Activated T-cell treated with anti-CD3 and anti-CD28 coated beads, Interleukin-2, amount 50 U/mL, for 48 hours (primary cell): ENCODE results near the gene CHRNB4.
A peak's percentile ranks its signal among the peaks of the same experiment; 100 is the strongest.

Experiments
- DNase-seq, 2 experiments: peaks; one replicate each; pipeline ENCODE4 v3.0.0-alpha.2; 2020

CHRNB4 gene

DNA sequence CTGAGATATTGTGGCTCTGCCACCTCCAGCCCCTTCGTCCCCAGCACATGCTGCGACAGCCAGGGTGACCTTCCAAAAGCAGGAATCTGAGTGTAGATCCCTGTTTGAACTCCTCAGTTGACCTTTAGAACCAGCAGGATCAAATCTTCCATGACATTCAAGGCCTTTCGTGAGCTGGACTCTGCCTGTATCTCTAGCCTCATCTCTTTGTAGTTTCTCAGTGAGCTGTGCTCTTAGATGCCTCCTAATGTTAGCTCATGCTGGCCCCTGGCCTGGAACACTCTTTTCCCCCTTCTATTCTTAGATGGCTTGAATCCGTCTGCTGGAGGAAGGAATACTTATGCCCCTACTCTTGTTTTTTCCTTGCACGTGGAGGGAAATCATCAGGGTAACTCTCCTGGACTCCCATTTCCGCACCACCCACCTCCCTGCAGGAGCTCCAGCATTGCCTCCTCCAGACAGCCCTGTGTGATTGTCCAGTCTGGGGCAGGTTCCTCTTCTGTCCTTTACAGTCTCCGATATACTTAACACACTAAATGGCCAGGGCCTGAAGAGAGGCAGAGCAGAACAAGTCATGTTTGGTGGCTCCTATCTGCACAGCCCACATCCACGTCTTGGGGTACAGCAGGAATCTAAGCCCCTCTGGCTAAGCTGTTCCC, 26.7 kb upstream of the CHRNB4 start:
- DNase-seq, result no peak

DNA sequence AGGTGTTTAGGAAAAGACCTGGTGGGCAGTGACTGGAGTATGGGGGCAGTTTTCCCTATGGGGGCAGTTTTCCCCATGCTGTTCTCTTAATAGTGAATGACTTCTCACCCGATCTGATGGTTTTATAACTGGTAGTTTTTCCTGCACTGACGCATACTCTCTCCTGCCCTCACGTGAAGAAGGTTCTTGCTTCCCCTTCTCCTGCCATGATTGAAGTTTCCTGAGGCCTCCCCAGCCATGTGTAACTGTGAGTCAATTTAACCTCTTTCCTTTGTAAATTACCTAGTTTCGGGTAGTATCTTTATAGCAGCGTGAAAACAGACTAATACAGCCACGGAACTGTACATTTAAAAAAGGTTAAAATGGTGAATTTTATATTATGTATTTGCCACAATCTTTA, 25.0 kb upstream of the CHRNB4 start:
- no peak for DNase-seq

DNA sequence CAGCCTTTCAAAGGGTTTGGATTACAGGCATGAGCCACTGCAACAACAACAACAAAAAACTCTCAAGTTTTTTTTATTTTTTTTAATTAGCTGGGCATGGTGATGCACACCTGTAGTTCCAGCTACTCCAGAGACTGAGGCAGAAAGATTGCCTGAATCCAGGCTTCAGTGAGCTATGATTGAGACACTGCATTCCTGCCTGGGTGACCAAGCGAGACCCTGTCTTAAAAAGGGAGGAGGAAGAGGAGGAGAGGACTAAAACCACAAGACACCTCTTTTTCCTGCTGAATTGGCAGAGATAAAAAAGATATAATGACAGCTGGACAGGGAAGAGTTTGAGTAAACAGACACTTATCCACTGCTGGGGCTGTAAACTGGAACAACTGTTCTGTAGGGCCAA, 22.7 kb upstream of the CHRNB4 start:
- DNase-seq, result no peak

DNA sequence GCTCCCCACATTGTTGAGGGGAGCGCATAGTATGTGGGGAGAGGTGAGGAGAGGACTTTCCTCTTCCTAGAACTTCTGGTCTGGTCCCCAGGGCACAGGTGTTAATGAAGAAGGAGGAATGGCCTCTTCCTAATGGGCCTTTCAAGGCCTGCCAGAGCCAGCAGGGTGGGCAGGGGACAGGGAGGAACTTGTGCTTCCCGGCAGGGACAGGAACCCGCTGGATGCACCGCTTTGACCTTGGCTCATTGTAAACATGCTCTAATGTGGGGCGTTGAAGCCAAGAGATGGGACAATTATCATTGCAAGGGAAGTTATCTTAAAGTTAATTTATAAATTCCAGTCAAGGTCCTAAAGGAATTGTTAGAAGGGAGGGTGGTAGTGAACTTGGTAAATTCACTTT, 21.0 kb upstream of the CHRNB4 start:
- no peak for DNase-seq

DNA sequence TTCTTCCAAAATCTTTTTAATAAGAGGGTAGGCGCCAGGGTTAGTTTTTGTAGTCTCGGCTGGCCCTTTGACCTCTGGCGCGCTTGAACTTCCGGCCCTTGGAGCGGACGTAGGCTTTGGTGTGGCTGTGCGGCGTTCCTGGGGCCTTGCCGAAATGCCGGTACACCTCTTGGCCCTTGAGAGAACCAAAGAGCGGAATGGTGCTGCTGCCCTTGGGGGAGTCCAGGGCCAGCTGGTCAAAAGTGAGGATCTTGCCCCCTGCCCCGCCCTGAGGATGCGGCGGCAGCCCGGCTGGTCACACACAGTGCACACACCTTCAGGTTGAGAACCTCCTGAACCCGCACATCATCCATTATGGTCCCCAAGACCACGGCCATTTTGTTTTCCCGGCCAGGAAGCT, 20.0 kb upstream of the CHRNB4 start:
- DNase-seq, result no peak

DNA sequence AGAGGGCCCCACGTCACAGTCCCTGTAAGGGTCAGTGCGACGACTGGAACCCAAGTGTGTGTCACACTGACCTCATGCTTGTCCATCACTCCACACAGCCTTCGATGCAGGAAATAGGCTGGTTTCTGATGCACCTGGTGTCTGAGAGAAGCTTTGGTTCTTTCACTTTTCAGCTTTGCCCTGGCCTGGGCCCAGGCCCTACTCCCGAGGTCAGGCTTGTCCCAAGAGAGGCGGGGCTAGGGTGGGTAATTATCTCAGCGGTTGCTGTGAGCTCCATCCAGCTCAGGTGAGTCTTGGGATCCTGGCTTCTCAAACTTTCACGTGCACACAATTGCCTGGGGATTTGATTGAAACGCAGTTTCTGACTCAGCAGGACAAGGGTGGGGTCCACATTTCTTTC, 19.6 kb upstream of the CHRNB4 start:
- no peak for DNase-seq

DNA sequence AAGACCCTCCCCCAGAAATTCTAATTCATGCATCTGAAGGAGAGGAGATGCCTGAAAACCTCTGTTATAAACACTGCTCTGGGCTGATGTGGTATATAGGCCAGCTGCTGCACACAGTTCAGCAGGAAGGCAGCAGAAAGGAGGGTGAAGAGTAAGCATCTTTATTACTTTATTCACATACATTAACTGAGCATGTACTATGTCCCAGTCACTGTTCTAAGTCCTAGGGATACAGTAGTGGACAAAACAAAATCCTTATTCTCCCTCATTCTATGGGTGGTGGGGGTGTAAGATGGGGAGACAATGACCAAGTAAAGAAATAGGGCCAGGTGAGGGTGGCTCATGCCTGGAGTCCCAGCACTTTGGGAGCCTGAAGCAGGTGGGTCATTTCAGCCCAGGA, 17.8 kb upstream of the CHRNB4 start:
- DNase-seq, result no peak

DNA sequence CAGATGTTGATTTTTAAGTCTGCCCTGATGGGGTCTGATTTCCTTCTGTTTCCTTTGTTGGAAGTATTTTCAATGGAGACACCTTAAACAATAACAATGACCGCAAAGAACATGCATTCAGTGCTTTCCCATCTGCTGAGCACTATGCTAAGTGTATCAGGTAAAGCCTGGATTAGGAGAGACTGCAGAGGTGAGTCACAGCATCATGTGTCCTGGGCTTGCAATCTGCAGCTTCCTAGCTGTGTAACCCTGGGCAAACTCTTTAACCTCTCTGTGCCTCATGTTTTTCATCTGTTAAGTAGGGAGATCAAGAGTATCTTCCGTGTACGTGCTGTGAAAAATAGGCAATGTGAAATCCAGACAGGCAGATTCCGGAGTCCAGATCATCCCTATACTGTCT, 13.3 kb upstream of the CHRNB4 start:
- no peak for DNase-seq

DNA sequence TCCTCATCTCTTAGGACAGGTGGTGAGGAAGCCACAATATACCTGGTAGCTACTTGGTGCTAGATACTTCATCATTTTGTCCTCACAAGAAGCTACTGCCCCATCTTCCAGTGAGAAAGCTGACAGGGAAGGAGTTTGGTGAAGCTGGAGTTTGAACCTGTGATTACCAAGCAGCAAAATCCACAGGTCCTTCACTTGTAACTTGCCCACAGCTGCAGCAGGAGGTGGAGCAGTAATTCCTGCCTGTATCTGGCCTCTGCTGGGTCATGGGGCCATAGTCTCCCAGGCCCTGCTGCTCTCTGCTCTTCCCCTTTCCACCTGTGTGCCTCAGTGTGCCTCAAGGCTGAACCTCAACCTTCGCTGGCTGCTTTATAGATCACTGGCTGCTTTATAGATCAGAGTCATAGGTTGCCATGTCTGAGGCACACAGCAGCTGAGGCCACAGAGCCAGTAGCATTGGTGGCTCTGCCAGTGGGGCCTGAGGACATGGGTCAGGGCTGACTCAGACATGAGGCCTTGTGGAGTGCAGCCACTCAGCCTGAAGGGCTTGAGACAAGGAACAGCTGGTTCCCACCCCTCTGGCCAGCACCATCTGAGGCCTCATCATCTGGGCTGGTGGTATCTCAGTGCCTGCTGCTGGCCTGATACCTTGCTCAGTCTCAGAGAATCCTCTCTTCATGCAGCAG, 11.1 kb upstream of the CHRNB4 start:
- no peak for DNase-seq

DNA sequence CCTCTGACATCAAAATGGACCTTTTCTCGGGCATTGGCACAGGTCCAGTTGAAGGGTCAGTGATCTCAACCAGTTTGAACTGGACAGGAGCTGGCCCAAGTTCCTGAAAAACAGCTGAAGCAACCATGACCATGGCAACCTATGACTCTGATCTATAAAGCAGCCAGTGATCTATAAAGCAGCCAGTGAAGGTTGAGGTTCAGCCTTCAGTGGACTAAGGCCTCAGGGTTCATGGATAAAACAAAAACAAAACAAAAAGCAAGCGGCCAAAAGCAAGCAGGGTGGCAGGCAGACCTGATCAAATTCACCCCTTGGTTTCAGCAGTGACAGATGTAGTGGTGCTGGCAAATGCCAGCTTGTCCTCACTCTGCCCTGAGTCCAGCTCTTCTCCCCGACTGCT, 10.0 kb upstream of the CHRNB4 start:
- no peak for DNase-seq

DNA sequence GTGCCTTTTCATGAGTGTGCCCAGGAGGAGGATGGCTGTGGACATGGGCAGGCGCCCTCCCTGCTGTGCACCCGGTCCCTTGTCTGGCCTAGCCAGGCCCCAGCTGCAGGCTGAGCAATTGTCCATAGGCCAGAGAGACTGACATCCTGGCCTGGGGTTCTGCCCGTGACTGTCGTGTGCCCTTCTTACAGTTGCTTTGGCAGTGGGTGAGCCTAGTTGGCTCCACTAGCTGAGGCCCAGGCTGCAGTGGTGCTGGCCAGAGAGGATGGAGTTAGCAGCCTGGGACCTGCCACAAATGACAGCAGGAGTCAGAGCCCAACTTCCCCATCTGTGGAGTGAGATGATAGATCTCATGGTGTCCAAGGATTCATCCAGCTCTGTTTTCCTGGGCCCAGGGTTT, 9.0 kb upstream of the CHRNB4 start:
- no peak for DNase-seq

DNA sequence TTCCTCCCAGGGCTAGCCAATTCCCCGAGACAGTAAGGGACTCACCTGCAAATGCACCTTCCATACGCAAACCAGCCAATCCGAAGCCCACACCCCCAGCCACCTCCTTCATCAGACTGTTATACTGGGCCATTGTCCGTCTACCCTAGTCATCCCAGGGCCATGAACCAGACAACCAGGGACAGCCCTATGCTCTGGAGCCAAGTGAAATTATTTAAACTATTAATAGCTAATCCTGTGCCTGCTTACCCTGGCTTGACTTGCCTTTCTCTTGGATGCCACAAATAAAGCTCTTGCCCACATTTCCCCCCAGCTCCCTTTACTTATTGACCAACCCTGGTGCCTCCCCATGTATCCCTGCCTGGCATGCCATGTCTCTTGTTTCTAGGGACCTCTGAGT, 4.0 kb upstream of the CHRNB4 start:
- DNase-seq, result no peak

DNA sequence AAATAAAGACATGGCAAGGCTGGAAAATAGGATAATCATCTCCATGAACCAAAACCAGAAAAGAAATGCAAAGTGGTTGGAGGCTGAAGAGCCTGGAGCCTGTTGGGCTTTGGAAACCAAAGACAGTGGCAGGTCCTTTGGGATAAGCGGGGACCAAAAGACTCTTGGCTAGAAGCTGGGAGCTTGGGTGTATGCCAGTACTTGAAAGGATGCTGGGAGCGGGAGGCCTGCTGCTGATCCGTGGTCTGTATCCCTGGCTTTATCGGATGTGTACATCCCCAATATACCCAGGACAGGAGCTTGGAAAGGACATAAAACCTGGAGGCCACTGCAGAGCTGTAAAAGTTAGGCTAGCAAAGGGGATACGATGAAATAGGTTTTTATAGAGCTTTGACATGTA, 1.3 kb upstream of the CHRNB4 start:
- DNase-seq, result no peak

DNA sequence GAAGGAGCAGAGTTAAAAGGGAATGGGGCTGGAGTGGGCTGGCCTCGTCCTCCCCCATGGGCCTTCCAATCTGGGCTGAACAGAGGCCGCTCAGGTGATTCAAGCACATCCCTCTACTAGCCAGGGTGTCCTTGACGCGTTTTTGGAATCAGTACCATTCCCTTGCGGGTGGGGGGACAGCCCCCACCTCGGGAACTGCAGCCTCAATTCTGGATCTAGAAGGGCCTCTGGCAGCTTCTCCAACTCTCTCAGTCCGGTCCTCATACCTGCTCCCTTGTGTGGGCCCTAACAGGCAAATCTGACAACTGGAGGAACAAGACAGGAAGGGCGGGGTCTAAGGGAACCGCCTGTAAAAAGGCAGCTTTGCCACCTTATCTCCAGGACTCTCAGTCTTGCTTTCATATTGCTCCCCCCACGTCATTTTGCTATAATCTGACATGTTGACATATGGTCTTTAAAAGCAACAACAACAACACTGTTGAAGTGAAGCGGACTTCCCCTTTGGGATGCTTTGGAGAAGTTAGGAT, 802 bp upstream of the CHRNB4 start:
- DNase-seq, result no peak

DNA sequence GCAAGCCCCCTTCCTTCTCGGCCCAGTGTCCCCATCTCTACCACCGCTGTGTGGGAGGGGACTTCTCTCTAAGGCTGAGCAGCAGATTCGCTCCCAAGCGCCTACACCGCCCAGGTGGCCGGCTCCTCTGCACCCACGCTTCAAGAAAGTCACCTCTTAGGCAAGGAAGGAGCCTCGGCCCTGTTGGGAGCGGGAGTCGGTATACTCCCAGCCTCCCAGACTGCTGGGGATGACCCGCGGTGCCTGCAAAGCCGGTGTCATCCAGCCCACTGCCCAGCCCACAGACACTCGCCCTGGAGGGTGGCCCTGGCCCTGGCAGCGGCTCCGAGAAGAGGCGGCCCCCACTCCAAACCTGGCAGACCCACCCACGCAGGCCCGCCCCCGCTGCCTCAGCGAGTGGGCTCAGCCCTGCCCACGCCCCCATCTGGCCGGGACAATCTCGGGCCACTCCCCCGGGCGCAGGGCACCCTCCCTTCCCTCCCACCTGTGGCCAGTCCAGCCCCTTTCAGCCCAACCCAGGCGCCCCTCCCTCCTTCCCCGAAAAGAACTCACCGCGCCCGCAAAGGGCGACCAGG, 396 bp downstream of the CHRNB4 start:
- peak in 1 of 2 experiments; percentile 21 for DNase-seq

DNA sequence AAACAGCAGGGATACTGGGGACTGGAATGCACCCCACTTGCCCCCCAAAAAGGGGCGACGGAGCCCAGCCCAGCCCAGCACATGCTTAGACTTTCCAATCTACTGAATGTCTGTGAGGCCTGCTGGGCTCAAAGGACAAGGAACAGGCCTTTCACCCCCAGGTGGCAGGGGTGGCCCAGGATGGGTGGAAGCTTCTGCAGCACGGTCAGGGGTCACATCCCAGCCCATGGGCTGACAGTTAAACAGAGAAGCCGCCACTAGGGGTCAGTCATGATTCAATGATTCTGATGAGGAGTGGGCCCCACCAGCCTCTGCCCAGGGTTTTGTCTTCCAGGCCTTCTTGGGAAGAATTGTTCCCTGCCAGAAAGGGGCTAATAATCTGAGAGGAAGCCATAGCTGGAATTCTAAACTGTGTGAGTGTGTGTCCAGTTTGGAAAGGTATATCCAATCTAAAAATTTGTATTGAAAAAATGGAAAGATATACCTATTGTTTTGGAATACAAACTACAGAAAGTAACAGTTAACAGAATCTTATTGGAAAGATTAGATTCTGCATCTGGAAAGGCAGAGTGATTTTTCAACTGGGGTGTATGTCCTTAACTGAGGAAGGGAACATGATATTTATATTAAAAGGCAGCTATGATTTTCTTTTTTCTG, 2.2 kb downstream of the CHRNB4 start:
- DNase-seq, result peak; percentile 68 to 70

DNA sequence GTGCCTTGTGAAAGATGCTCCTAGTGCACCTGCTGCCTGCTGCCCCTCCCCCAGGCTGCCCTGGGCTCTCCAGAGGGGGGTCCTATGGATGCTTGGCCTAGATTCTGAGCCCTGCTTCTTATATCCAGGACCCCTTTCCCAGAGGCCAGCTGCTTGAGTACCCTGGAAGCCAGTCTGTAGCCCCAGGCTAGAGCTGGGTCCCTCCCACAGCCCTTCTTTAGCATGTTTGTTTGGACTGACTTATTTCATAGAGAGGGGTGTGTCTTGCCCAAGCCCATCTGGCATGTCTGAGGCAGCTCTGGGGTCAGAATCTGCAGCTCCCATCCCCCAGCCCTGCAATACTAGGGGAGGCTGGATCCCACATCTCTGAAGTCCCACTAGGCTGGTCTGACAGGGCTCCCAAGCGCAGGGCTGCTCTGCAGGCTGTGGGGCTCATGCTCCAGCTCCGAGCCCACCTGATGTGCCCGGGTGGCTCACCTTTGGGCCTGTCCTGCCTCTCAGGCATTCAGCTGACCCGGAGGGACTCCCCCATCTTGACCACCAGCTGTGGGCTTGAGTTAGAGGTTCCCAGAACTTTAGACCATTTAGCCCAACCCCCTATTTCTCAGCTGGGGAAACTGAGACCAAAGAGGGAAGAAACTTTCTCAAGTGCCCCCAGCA, 3.1 kb downstream of the CHRNB4 start:
- DNase-seq, result no peak

DNA sequence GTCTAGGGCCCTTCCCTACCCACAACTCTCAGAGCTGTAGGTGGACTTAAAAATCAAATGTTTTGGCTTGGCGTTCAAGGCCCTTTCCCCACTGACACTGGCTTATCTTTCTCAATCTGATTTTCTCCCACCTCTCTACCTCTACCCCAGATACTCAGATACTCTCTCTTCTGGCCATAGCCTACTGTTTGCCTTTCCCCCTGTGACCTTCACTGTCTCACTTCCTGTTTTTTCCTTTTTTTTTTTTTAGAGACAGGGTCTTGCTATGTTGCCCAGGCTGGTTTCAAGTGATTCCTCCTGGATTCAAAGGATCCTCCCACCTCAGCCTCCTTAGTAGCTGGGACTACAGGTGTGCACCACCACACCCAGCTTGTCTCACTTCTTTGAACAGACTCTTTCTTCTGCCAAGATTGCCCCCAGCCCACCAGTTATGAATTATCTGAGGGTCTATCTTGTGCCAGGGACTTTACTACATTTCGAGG, 4.6 kb downstream of the CHRNB4 start:
- DNase-seq, result no peak

DNA sequence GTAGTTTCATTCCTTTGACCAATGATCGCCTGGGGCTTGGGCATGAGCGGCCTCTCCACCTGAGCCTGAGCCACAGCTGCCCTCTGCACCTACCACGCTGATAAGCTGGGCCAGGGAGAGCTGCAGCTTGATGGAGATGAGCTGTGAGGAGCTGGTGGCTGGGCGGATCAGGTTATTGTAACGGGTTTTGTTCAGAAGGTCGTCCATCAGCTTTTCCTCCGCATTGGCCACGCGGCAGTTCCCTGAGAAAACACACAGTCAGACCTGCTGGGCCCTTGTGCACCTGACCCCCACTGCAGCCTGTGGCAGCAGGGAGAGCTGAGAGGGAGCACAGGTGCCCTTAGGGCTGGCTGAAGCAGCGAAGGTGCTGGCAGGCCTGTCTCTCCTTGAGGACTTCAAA, 5.7 kb downstream of the CHRNB4 start:
- no peak for DNase-seq

DNA sequence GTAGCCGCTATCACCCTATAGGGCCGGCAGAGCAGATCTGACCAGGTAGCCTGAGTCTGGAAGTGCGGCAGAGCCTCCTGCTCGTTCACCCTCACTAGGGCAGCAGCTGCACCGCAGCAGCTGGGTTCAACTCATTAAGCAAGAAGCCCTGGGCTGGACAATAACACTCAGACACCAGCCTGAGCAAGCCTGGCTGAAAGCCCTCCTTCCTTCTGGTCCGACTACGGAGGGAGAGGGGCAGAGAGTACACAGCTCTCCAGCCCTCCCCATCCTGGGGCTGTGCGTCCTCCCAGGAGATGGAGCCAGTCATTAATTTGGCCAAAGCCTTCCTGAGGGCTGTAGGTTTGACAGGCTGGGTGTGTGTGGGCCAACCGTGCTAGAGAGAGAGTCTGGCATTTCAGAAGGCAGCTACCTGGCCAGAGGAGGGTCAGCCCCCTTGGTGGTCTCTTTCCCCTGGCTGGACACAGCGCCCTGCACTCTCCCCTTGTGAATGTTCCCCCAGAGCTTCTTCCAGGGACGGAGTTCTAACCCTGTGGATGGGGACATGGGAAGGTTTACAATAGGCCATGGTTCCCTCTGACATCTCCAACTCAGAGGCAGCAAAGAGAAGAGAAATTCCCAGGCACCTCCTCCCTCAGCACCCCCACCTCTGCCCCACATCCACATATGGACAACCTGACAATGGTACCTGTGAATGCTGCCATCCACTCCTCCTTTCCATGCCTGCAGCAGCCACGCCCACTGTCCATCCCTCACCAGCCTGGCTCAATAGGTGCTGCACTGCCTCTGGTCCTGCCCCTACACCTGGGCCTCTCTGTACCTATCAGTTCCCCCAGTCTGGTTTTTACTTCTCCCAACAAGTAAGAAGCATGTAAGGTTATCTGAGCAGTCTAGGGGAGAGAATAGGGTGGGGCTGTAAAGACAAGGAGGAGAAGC, 6.5 kb downstream of the CHRNB4 start:
- no peak for DNase-seq

DNA sequence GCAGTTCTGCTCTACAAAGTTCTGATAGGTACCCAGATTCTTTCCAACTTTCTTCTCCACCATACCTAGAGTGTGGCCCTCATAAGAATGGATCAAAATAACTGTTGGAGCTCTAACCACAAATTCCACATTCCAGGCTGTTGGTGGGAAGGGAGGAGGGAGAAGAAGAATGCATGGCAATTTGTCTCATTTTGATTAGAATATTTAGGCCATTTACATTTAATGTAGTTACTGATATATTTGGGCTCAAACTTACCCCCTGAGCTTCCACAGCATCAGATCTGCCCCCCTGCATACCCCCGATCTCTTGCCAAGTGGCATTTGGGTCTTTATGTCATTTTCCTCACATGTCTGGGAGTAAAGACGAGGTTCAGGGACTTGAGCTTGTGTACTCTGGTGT, 7.7 kb downstream of the CHRNB4 start:
- no peak for DNase-seq
